ENCODE results near the gene TDRD1. TPM values are rescaled to one million over a fixed set of nuclear protein-coding genes. Genes with fewer than 3 reads are reported as not detected.
"Not testable (repeated sequence)": the region's sequence is repeated elsewhere in the genome, so short reads cannot be mapped to it uniquely, and the experiment has no call there.

Gene TDRD1
- total RNA-seq, 1 donor from 2014 or later: not detected

- Histone ChIP-seq H3K4me1 (no peaks in the 10 kb centered on the region), H3K9me3 (no peaks in the 10 kb centered on the region), H3K36me3 (peaks cover 0 to 22% of the 10 kb centered on the region in 2 donors), H3K27me3 (no peaks in the 10 kb centered on the region), H3K27ac (no peak overlapping the region), H3K4me3 (no peak overlapping the region)
- intact Hi-C loops (cut with DNase I): no loop called here
- DNase-seq (ENCODE audit: extremely low spot score in 2 of 2): no peak
- TF ChIP-seq POLR2A (IDR thresholded peaks at IDR 0.05): no peak
- TF ChIP-seq POLR2AphosphoS5 (IDR thresholded peaks at IDR 0.05; ENCODE audit: insufficient read depth in 1 of 2, low read depth in 1 of 2): no peak
- TF ChIP-seq CTCF (IDR thresholded peaks at IDR 0.05): no peak
Measured at GRCh38 chr10:114142018-114142417, 37.1 kb upstream of the TDRD1 start.

GRCh38 chr10:114143160-114143559 is 36.0 kb upstream of the TDRD1 start:
- peaks cover 0 to 22% of the 10 kb centered on the region in 2 donors for H3K36me3 ChIP-seq
- intact Hi-C loops (cut with DNase I): no loop called here

GRCh38 chr10:114149476-114149875 is 29.7 kb upstream of the TDRD1 start:
- DNase-seq (ENCODE audit: extremely low spot score in 2 of 2); H3K27me3 ChIP-seq; H3K4me3 ChIP-seq; H3K4me1 ChIP-seq; H3K27ac ChIP-seq; H3K9me3 ChIP-seq; intact Hi-C loops (cut with DNase I): not testable (repeated sequence)
- peaks cover 2 to 25% of the 10 kb centered on the region in 2 donors for H3K36me3 ChIP-seq

More at GRCh38 chr10:114143160-114143559, 36.0 kb upstream of the TDRD1 start:
- H3K4me3 ChIP-seq: no peak overlapping the region
- no peaks in the 10 kb centered on the region for H3K9me3 ChIP-seq
- DNase-seq (ENCODE audit: extremely low spot score in 2 of 2): no peak
- TF ChIP-seq POLR2AphosphoS5 (IDR thresholded peaks at IDR 0.05; ENCODE audit: insufficient read depth in 1 of 2, low read depth in 1 of 2) (no peak), CTCF (IDR thresholded peaks at IDR 0.05) (no peak), POLR2A (IDR thresholded peaks at IDR 0.05) (no peak)
- H3K4me1 ChIP-seq: no peaks in the 10 kb centered on the region
- no peaks in the 10 kb centered on the region for H3K27me3 ChIP-seq
- no peak overlapping the region for H3K27ac ChIP-seq

- H3K4me1 ChIP-seq: no peaks in the 10 kb centered on the region
- H3K9me3 ChIP-seq: no peaks in the 10 kb centered on the region
- H3K36me3 ChIP-seq: peaks cover 2 to 32% of the 10 kb centered on the region in 2 donors
- intact Hi-C loops (cut with DNase I): no loop called here
- H3K27me3 ChIP-seq: no peaks in the 10 kb centered on the region
- H3K27ac ChIP-seq: no peak overlapping the region
- H3K4me3 ChIP-seq: no peak overlapping the region
- TF ChIP-seq POLR2AphosphoS5 (IDR thresholded peaks at IDR 0.05; ENCODE audit: insufficient read depth in 1 of 2, low read depth in 1 of 2) (no peak), POLR2A (IDR thresholded peaks at IDR 0.05) (no peak), CTCF (IDR thresholded peaks at IDR 0.05) (no peak)
- no peak for DNase-seq (ENCODE audit: extremely low spot score in 2 of 2)
Measured at GRCh38 chr10:114151486-114151885, 27.7 kb upstream of the TDRD1 start.

- intact Hi-C loops (cut with DNase I): no loop called here
- H3K4me3 ChIP-seq: no peak overlapping the region
- H3K36me3 ChIP-seq: peaks cover 2 to 34% of the 10 kb centered on the region in 2 donors
- H3K4me1 ChIP-seq: no peaks in the 10 kb centered on the region
- DNase-seq (ENCODE audit: extremely low spot score in 2 of 2): no peak
- H3K27ac ChIP-seq: no peak overlapping the region
- TF ChIP-seq CTCF (IDR thresholded peaks at IDR 0.05) (no peak), POLR2A (IDR thresholded peaks at IDR 0.05) (no peak), POLR2AphosphoS5 (IDR thresholded peaks at IDR 0.05; ENCODE audit: insufficient read depth in 1 of 2, low read depth in 1 of 2) (no peak)
- no peaks in the 10 kb centered on the region for H3K27me3 ChIP-seq
- H3K9me3 ChIP-seq: no peaks in the 10 kb centered on the region
Measured at GRCh38 chr10:114151892-114152291, 27.3 kb upstream of the TDRD1 start.

All from vagina (tissue), 2 donors.